Superior temporal gyrus (tissue), 1 donor: ENCODE results near the gene CDH15.
A peak's percentile ranks its signal among the peaks of the same experiment; 100 is the strongest.

Experiments
- DNase-seq: peaks from one replicate; pipeline ENCODE4 v3.0.0-alpha.2; 2016; ENCODE audit errors: extremely low spot score

The CDH15 gene

GRCh38 chr16:89171216-89172170 lies at the start of gene CDH15:
CDH15 (plus strand) TSS chr16:89171748; CDS start chr16:89171832, 84 bp downstream.
- DNase-seq: peak; percentile 58

DNA sequence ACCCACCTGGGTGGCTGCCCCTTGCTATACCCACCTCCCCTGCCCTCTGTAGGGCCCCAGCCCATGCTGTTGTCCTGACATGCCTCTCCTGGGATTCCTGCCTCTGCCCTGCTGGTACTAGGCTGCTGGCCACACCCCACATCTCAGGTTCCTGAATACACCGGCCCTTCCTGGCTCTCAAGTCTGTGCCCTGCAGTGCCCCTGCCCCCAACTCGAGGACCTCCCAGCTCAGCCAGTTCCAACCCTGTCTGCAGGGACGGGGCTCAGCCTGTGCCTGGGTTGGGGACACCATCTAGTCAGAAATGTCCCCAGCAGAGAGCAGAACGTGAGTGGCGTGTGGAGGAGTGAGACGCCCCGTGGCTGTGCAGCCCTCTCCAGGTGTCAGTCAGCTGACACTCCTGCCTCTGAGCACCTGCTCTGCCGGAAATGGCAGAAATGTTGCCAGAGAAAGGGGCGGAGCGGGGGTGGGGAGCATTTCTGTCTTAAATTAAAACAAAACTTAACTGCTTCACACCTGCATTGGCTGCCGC lies 49.2 kb upstream of the CDH15 start:
- no peak for DNase-seq

- no peak for DNase-seq
Measured at GRCh38 chr16:89123001-89123830, 48.3 kb upstream of the CDH15 start.

DNA sequence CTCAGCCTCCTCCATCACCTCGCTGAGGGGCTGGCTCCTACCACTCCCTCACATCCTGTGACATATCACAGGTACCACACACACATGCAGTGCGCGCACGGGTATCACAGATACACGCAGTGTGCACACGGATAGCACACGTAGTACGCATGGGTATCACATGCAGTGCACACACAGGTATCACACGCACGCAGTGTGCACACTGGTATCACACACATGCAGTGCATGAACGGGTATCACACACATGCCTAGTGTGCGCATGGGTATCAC lies 47.8 kb upstream of the CDH15 start:
- no peak for DNase-seq

GRCh38 chr16:89129378-89129777 lies 42.2 kb upstream of the CDH15 start:
- no peak for DNase-seq

DNA sequence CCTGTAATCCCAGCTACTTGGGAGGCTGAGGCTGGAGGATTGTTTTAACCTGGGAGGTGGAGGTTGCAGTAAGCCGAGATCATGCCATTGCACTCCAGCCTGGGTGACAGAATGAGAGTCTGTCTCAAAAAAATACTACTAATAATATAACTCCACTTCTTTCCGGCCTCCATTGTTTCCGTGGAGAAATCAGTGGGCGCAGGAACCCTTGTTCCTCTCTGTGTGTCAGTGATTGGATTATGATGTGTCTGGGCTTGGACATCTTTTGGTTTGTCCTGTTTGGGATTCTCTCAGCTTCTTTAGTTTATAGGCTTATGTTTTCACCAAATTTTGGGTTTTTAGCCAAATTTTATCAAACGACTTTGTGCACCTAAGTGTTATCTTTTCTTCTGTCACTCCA lies 41.1 kb upstream of the CDH15 start:
- no peak for DNase-seq

DNA sequence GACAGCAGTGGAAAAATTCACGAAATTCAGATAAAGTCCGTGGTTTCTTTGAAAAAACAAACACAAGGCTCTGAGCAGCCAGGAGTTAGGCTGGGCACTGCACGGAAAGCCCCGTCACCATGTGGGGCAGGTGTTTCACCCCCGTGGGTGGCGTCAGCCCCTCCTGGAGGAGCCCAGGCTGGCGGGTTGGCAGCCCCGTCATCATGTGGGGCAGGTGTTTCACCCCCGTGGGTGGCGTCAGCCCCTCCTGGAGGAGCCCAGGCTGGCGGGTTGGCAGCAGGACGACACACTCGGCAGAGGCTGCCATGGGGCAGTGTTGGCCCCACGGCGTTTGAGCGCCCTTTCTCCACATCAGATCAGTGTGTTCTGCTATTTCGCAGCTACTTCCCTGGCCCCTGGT lies 39.8 kb upstream of the CDH15 start:
- no peak for DNase-seq

GRCh38 chr16:89132194-89133005 lies 39.1 kb upstream of the CDH15 start:
- DNase-seq: no peak

- DNase-seq: no peak
Measured at GRCh38 chr16:89133457-89134127, 38.0 kb upstream of the CDH15 start.

- DNase-seq: no peak
Measured at GRCh38 chr16:89134269-89134668, 37.3 kb upstream of the CDH15 start.

GRCh38 chr16:89135166-89135565 lies 36.4 kb upstream of the CDH15 start:
- DNase-seq: no peak

DNA sequence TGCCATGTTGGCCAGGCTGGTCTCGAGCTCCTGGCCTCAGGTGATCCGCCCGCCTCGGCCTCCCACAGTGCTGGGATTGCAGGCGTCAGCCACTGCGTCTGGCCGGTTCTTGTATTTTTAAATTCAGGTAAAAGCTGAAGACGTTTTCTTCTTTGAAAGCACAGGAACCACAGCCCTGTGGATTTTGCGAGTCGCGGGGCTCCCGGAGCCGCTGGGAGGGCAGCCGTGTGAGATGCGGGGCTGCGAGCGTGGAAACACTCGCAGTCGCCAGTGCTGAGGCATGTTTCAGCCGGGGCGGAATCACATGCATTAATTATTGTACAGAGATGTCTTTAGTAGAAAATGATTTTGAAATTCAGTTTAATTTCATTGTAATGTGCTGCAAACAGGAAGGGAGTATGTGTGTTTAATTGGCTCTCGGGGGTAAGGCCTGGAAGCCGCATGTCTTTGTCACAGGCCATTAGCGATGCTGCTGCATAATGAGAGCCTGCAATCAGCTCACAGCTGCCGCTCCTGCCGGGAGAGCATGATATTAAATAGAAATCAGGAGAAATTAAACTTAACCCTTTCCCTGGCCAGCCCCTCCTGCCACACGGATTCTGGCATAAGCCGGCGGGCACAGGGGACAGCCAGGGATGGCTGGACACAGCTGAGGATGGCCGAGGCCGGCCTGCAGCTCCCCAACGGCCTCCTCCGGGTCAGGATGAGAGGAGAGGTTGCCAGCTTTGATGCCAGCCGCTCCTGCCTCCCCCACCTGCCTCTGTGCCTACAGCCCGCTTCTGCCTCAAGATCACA lies 35.4 kb upstream of the CDH15 start:
- no peak for DNase-seq

DNA sequence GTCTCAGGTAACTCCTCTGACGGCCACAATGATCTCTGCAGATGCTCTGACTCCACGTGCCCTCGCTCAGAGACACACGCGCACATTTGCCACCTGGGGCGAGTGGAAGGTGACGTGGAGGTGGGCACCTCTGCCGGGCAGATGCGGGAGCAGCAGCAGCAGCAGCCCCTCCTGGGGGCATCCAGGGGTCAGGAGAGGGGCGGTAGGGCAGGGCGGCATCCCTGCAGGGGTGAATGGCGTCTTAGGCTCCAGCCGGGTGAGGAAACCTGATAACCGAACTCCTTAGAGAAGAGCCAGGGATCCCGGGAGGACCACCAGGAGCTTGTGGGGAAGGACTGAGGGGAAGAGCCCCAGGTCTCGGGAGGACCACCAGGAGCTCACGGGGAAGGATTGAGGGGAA lies 34.6 kb upstream of the CDH15 start:
- no peak for DNase-seq

GRCh38 chr16:89137666-89138512 lies 33.7 kb upstream of the CDH15 start:
- no peak for DNase-seq

DNA sequence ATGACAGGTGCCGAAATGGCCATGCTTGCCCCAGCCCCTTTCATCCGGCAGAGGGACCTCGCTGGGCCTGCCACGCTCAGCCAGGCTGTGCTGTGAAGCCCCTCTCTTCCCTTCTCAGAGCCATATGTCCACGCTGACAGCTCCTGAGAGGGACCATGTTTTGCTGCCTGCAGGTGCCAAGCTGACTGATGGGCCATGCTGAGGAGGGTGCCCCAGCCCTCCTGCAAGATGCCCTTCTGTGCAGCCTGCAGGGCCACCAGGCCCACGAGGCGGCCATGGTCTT lies 33.1 kb upstream of the CDH15 start:
- DNase-seq: no peak

DNA sequence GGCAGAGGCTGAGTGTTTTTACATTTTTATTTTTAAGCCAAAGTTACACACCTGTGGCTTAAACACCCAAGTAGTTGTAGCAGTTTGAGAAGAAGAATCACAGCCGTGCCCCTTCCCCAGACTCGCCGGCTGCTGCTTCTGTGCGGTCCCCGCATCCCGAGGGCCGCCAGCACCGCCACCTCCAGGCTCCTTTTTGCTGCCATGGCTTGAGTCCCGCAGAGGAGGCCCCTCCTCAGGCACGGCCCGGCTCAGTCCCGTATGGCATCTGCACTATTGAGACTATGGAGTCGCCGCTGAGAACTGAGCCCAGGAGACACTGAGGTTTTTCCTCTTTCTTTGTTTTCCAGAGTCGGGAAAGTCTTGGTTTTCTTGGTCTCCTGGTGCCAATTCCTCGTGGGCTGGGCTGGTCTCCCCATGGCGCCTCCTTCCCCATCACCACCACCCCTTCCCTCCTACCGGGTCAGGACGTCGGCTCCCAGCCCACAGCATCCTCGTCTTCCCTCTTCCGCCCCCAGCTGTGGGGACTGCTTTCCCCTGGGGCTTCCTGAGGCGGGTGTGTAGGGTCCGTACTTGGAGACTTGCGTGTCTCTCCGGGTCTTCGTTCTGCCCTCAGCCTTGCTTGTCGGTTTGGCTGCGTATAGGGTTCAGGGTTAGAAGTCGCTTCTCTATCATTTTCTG lies 32.6 kb upstream of the CDH15 start:
- DNase-seq: no peak

GRCh38 chr16:89139907-89140361 lies 31.6 kb upstream of the CDH15 start:
- no peak for DNase-seq

- DNase-seq: no peak
Measured at GRCh38 chr16:89140401-89140800, 31.1 kb upstream of the CDH15 start.
